Measurements from ENCODE around the gene MRPS23. TPM values are rescaled to one million over a fixed set of nuclear protein-coding genes. Genes with fewer than 3 reads are reported as not detected.

Gene MRPS23
- polyA plus RNA-seq, 1 experiment: 33.7 TPM

- ChIA-PET CTCF (interaction anchor here (0.6 to 4.0 kb wide), 45 partner anchors 9 to 925 kb away, joined by 3 to 43 read pairs (median 4); partner anchors contain the start of genes AKAP1, MRPS23 and SRSF1), POLR2A (interaction anchor here (0.5 kb wide), 1 partner anchor 142 kb away, joined by 3 read pairs; no protein-coding TSS in a partner anchor)
- H3K4me3 ChIP-seq (ENCODE audit: low read depth, low read length): peak overlapping the region; percentile 38
- no peaks in the 10 kb centered on the region for H3K27me3 ChIP-seq (ENCODE audit: control insufficient read depth, insufficient read depth, low read length)
- H3K36me3 ChIP-seq (ENCODE audit: control insufficient read depth, insufficient read depth, low read length): no peaks in the 10 kb centered on the region
- TF ChIP-seq, protein P1, sequence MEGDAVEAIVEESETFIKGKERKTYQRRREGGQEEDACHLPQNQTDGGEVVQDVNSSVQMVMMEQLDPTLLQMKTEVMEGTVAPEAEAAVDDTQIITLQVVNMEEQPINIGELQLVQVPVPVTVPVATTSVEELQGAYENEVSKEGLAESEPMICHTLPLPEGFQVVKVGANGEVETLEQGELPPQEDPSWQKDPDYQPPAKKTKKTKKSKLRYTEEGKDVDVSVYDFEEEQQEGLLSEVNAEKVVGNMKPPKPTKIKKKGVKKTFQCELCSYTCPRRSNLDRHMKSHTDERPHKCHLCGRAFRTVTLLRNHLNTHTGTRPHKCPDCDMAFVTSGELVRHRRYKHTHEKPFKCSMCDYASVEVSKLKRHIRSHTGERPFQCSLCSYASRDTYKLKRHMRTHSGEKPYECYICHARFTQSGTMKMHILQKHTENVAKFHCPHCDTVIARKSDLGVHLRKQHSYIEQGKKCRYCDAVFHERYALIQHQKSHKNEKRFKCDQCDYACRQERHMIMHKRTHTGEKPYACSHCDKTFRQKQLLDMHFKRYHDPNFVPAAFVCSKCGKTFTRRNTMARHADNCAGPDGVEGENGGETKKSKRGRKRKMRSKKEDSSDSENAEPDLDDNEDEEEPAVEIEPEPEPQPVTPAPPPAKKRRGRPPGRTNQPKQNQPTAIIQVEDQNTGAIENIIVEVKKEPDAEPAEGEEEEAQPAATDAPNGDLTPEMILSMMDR (IDR thresholded peaks at IDR 0.05; ENCODE audit: insufficient read depth, low read depth, low read length): peak; percentile 89
- DNase-seq (ENCODE audit: low read depth): no peak
Measured at GRCh38 chr17:57833179-57833939, 16.5 kb downstream of the MRPS23 start.

DNA sequence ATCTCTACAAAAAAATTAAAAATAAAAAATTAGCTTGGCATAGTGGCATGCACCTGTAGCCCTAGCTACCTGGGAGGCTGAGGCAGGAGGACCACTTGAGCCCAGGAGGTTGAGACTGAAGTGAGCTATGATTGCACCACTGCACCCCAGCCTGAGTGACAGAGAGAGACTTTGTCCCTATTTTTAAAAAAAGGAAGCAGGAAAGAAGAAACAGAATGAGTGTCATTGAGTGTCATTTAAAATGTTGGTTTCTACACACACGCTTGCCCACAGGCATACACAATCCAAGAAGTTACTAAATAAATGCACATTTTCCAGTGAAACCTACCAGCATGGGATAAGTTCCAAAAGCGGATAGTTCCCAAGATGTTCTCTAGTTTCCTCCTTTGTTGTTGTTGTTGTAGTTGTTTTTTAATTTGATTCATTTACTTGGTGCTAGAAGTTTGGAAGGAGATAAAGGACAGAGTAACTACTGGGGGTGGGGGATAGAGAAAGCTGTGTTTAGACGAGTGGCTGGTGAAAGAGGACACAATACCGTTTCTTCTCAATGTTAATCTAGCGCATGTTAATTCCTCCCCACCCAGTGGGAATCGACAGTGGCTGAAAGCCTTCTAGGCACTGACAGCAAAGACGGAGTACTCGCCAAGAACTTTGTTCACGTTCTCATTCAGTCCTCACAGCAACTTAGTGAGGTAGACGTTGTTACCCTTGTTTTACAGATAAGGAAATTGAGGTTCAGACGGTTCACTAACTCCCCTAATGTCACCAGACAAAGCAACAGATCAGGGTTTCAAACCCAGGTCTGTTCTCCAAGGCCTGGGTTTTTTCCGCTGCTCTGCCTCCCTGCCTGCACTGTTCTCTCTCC, 17.3 kb downstream of the MRPS23 start:
- ChIA-PET CTCF (interaction anchor here (0.6 to 4.0 kb wide), 39 partner anchors 8 to 924 kb away, joined by 3 to 43 read pairs (median 4); partner anchors contain the start of genes MRPS23 and SRSF1), POLR2A (interaction anchor here (0.5 kb wide), 1 partner anchor 143 kb away, joined by 3 read pairs; no protein-coding TSS in a partner anchor)
- H3K27me3 ChIP-seq (ENCODE audit: control insufficient read depth, insufficient read depth, low read length): no peaks in the 10 kb centered on the region
- H3K4me3 ChIP-seq (ENCODE audit: low read depth, low read length): no peak overlapping the region
- no peaks in the 10 kb centered on the region for H3K36me3 ChIP-seq (ENCODE audit: control insufficient read depth, insufficient read depth, low read length)
- TF ChIP-seq, protein P1 (IDR thresholded peaks at IDR 0.05; ENCODE audit: insufficient read depth, low read depth, low read length): no peak
- no peak for DNase-seq (ENCODE audit: low read depth)

GRCh38 chr17:57830880-57831279, 19.0 kb downstream of the MRPS23 start:
- CTCF ChIA-PET: no interaction called here
- no peak for DNase-seq (ENCODE audit: low read depth)
- POLR2A ChIA-PET: no interaction called here
- TF ChIP-seq, protein P1 (IDR thresholded peaks at IDR 0.05; ENCODE audit: insufficient read depth, low read depth, low read length): no peak
- Histone ChIP-seq H3K4me3 (ENCODE audit: low read depth, low read length) (no peak overlapping the region), H3K36me3 (ENCODE audit: control insufficient read depth, insufficient read depth, low read length) (no peaks in the 10 kb centered on the region), H3K27me3 (ENCODE audit: control insufficient read depth, insufficient read depth, low read length) (no peaks in the 10 kb centered on the region)

- CTCF ChIA-PET: interaction anchor here (0.9 to 2.7 kb wide), 2 partner anchors 10 to 580 kb away, joined by 3 to 17 read pairs; no protein-coding TSS in a partner anchor
- no peak for DNase-seq (ENCODE audit: low read depth)
Measured at GRCh38 chr17:57823469-57824401, 26.1 kb downstream of the MRPS23 start.

More at GRCh38 chr17:57823469-57824401, 26.1 kb downstream of the MRPS23 start:
- H3K27me3 ChIP-seq (ENCODE audit: control insufficient read depth, insufficient read depth, low read length): peaks cover 4% of the 10 kb centered on the region
- no peaks in the 10 kb centered on the region for H3K36me3 ChIP-seq (ENCODE audit: control insufficient read depth, insufficient read depth, low read length)
- no peak overlapping the region for H3K4me3 ChIP-seq (ENCODE audit: low read depth, low read length)
- TF ChIP-seq, protein P1 (IDR thresholded peaks at IDR 0.05; ENCODE audit: insufficient read depth, low read depth, low read length): no peak
- POLR2A ChIA-PET: no interaction called here
